ENCODE results near the gene USH1C. TPM values are rescaled to one million over a fixed set of nuclear protein-coding genes. Genes with fewer than 3 reads are reported as not detected.

USH1C gene
- total and polyA plus RNA-seq, 7 donors = 0.05 to 0.44 (median 0.14) TPM; not detected in 4

DNA sequence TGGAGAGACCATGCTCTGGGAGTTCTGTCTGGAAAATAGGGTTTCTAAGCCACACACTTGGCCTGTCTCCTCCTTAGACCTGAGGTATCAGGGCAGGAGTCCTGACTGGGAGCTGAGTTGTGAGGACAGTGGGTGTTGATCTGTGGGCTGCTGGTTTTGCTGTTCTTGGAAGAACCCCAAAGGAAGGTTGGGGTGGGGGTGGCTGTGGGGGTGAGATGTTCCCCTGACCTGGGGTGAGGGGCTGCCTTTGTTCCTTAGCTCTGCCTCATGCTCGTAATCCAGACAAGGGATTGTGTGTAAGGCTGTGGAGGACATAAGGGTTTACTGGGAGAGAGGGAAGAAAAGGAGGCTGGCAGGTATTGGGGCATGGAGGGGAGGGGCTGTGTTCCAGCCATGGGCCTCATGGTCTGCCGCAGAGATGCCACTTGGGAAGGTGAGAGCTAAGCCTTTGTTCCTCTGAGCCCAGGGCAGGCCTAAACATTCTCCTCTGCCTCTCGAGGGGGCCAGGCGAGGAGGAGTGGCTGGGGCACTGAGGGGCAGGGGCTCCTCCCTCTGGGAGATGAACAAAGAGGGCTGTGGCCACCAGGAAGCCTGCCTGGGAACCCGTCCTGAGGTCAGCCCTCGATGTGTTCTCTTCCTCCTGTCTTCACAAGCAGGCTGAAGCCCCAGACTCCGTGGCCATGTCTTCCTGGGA is 7.3 kb upstream of the USH1C start:
- intact Hi-C loops (cut with DNase I) = no loop called here
- Histone ChIP-seq H3K9me3 (no peaks in the 10 kb centered on the region), H3K27ac (no peak overlapping the region), H3K27me3 (ENCODE audit: insufficient read depth in 3 of 3, low read length in 2 of 3) (peaks cover 0 to 14% (median 2%) of the 10 kb centered on the region in 3 donors), H3K4me1 (no peaks in the 10 kb centered on the region), H3K4me3 (no peak overlapping the region), H3K36me3 (ENCODE audit: insufficient read depth in 1 of 2, low read depth in 1 of 2) (no peaks in the 10 kb centered on the region)
- ATAC-seq (no peak), DNase-seq (no peak)
- 55 to 64% (median 58%) methylated on average over 6 to 7 of the region's 7 CpGs for WGBS, 3 donors
- TF ChIP-seq, protein P1, sequence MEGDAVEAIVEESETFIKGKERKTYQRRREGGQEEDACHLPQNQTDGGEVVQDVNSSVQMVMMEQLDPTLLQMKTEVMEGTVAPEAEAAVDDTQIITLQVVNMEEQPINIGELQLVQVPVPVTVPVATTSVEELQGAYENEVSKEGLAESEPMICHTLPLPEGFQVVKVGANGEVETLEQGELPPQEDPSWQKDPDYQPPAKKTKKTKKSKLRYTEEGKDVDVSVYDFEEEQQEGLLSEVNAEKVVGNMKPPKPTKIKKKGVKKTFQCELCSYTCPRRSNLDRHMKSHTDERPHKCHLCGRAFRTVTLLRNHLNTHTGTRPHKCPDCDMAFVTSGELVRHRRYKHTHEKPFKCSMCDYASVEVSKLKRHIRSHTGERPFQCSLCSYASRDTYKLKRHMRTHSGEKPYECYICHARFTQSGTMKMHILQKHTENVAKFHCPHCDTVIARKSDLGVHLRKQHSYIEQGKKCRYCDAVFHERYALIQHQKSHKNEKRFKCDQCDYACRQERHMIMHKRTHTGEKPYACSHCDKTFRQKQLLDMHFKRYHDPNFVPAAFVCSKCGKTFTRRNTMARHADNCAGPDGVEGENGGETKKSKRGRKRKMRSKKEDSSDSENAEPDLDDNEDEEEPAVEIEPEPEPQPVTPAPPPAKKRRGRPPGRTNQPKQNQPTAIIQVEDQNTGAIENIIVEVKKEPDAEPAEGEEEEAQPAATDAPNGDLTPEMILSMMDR (IDR thresholded peaks at IDR 0.05) = no peak

DNA sequence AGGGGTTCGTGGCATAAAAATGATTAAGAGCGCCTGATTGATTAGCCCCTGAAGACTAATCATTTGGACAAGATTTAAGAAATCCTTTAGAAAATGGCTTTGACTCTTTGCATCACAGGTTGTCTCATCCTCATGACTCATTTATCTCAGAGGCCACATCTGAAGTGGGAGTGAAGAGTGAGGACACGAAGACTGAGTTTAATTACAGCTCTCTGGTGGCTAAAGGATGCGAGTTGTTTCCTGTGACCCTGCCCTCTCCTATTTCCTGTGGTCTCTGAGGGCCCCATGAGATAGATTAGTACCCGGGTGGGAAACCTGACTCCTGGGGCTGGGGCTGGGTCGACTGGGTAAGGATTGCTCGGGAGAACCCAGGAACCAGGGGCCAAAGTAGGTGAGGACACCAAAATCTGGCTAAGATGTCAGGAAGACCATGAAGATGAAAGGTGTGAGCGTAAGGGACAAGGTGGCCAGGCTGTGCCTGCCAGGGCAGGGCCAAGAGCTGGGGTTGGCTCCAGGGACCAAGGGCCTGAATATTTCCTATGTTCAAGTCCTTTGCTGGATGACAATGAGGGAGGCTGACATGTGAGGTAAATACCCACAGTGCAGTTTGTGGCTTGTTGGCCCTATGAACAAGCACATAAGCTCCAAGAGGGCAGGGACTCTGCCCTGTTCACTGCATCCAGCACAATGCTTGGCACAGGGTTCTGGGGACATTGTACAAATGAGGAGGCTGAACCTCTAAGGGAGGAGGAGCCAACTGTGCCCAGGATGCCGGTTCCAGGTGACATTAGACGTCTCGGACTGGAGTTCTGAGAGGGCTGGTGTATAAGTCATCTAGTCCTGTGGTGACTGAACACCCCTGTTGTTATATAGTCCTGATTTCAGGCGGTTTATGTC is 6.5 kb upstream of the USH1C start:
- H3K4me3 ChIP-seq = no peak overlapping the region
- H3K27ac ChIP-seq = no peak overlapping the region
- H3K36me3 ChIP-seq (ENCODE audit: insufficient read depth in 1 of 2, low read depth in 1 of 2) = no peaks in the 10 kb centered on the region
- DNase-seq (no peak), ATAC-seq (no peak)
- H3K4me1 ChIP-seq = no peaks in the 10 kb centered on the region
- 55 to 62% (median 59%) methylated on average over 12 of the region's 12 CpGs for WGBS, 3 donors
- no peaks in the 10 kb centered on the region for H3K9me3 ChIP-seq
- intact Hi-C loops (cut with DNase I) = no loop called here
- H3K27me3 ChIP-seq (ENCODE audit: insufficient read depth in 3 of 3, low read length in 2 of 3) = peaks cover 0 to 14% (median 2%) of the 10 kb centered on the region in 3 donors
- TF ChIP-seq, protein P1 (IDR thresholded peaks at IDR 0.05) = no peak

DNA sequence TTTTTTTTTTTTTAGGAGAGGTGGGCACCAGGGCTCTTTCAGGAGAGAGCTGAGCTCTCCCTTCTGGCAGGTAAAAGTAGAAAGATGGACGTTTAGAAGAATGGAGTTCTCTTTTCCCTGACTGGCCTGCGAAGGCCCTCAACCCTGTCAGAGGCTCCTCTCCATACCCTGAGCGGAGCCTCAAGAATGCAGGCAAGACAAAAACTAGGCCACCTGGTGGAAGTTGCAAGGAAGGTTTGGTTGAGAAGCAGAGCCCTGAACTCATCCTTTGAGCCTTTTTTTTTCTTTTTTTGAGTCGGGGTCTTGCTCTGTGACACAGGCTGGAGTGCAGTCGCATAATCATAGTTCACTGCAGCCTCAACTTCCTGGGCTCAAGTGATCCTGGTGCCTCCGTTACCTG is 4.2 kb upstream of the USH1C start:
- 78 to 86% (median 80%) methylated on average over 6 of the region's 6 CpGs for WGBS, 3 donors
- no peak for DNase-seq
- TF ChIP-seq, protein P1 (IDR thresholded peaks at IDR 0.05) = no peak
- Histone ChIP-seq H3K4me3 (no peak overlapping the region), H3K36me3 (ENCODE audit: insufficient read depth in 1 of 2, low read depth in 1 of 2) (no peaks in the 10 kb centered on the region), H3K9me3 (no peaks in the 10 kb centered on the region), H3K27ac (no peak overlapping the region), H3K27me3 (ENCODE audit: insufficient read depth in 3 of 3, low read length in 2 of 3) (peaks cover 0 to 14% (median 2%) of the 10 kb centered on the region in 3 donors), H3K4me1 (no peaks in the 10 kb centered on the region)
- no peak for ATAC-seq
- intact Hi-C loops (cut with DNase I) = loop anchor here in 1 of 2 donors (10.0 kb wide), 1 partner anchor 716 kb away; the partner anchor contains the start of gene SAA1

DNA sequence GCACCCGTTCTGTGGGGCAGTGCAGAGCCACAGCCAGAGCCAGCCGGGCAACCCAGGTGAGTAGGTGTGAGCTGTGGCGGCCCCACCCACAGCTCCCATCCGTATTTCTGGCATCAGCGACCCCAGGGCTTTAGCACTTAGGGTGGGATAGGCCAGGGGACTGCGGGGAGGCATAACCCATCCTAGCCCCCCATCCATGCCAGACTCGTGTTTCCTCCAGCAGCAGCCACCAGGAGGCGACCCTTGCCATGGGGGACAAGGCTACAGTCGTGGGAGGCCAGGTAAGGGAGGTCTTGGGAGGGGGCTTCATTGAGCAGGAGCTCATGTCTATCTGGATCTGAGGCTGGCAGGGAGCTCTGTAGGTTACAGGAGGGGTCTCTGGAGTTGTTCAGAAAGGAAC is 3.7 kb upstream of the USH1C start:
- Histone ChIP-seq H3K27me3 (ENCODE audit: insufficient read depth in 3 of 3, low read length in 2 of 3) (peaks cover 0 to 14% (median 2%) of the 10 kb centered on the region in 3 donors), H3K9me3 (no peaks in the 10 kb centered on the region), H3K27ac (no peak overlapping the region), H3K36me3 (ENCODE audit: insufficient read depth in 1 of 2, low read depth in 1 of 2) (no peaks in the 10 kb centered on the region), H3K4me1 (no peaks in the 10 kb centered on the region), H3K4me3 (no peak overlapping the region)
- no peak for DNase-seq
- ATAC-seq = no peak
- WGBS, 3 donors = 44 to 61% (median 58%) methylated on average over 9 of the region's 9 CpGs
- intact Hi-C loops (cut with DNase I) = loop anchor here in 1 of 2 donors (10.0 kb wide), 1 partner anchor 717 kb away; the partner anchor contains the start of gene SAA1
- TF ChIP-seq, protein P1 (IDR thresholded peaks at IDR 0.05) = no peak
